GM21423 (cell line): ENCODE data around the gene SCN8A.

Experiments
- ATAC-seq: cut with Tn5 transposase; IDR thresholded peaks from one replicate; pipeline ENCODE4 v1.9.1; 2021; ENCODE audit warnings: mild to moderate bottlenecking, moderate library complexity; ENCODE audit not compliant: unreplicated experiment

SCN8A gene

GRCh38 chr12:51666696-51667095, 75.7 kb downstream of the SCN8A start:
- no peak for ATAC-seq

- no peak for ATAC-seq
Measured at GRCh38 chr12:51667269-51667668, 76.2 kb downstream of the SCN8A start.

GRCh38 chr12:51669271-51669670, 78.2 kb downstream of the SCN8A start:
- ATAC-seq = no peak

GRCh38 chr12:51669996-51670395, 79.0 kb downstream of the SCN8A start:
- ATAC-seq = no peak

GRCh38 chr12:51672334-51672733, 81.3 kb downstream of the SCN8A start:
- ATAC-seq = no peak

GRCh38 chr12:51675071-51675803, 84.2 kb downstream of the SCN8A start:
- no peak for ATAC-seq

GRCh38 chr12:51676875-51677274, 85.8 kb downstream of the SCN8A start:
- no peak for ATAC-seq

- no peak for ATAC-seq
Measured at GRCh38 chr12:51677284-51677968, 86.4 kb downstream of the SCN8A start.

- ATAC-seq = no peak
Measured at GRCh38 chr12:51678086-51678724, 87.2 kb downstream of the SCN8A start.

GRCh38 chr12:51682981-51683380, 91.9 kb downstream of the SCN8A start:
- no peak for ATAC-seq

GRCh38 chr12:51683763-51684357, 92.8 kb downstream of the SCN8A start:
- no peak for ATAC-seq

- ATAC-seq = no peak
Measured at GRCh38 chr12:51686727-51687126, 95.7 kb downstream of the SCN8A start.

GRCh38 chr12:51687177-51687576, 96.1 kb downstream of the SCN8A start:
- no peak for ATAC-seq

- no peak for ATAC-seq
Measured at GRCh38 chr12:51687614-51688013, 96.6 kb downstream of the SCN8A start.

- ATAC-seq = no peak
Measured at GRCh38 chr12:51689983-51690382, 99.0 kb downstream of the SCN8A start.

GRCh38 chr12:51692016-51692415, 101.0 kb downstream of the SCN8A start:
- no peak for ATAC-seq

- ATAC-seq = no peak
Measured at GRCh38 chr12:51693569-51693968, 102.5 kb downstream of the SCN8A start.

- ATAC-seq = no peak
Measured at GRCh38 chr12:51694146-51694545, 103.1 kb downstream of the SCN8A start.

- ATAC-seq = no peak
Measured at GRCh38 chr12:51695241-51696010, 104.4 kb downstream of the SCN8A start.

- ATAC-seq = no peak
Measured at GRCh38 chr12:51699219-51699618, 108.2 kb downstream of the SCN8A start.

- no peak for ATAC-seq
Measured at GRCh38 chr12:51700887-51701286, 109.9 kb downstream of the SCN8A start.
